Large intestine (tissue), 12 donors: ENCODE data around the gene NUDT4B. TPM values are rescaled to one million over a fixed set of nuclear protein-coding genes. Genes with fewer than 3 reads are reported as not detected.
"Not testable (repeated sequence)": the region's sequence is repeated elsewhere in the genome, so short reads cannot be mapped to it uniquely, and the experiment has no call there.

ENCODE experiments used
- DNase-seq, 2 donors: peaks; one replicate each; pipeline versions ENCODE4 v3.0.0 to v3.0.0-alpha.2; 2013
- H3K27ac ChIP-seq: one replicate; pipeline ENCODE4 v1.5.1; 2013; ENCODE audit warnings: low read length
- H3K27me3 ChIP-seq: 2 replicates; pipeline ENCODE4 v1.6.1; 2013; ENCODE audit warnings: low read length; ENCODE audit not compliant: control insufficient read depth, insufficient read depth
- H3K36me3 ChIP-seq: 2 replicates; pipeline ENCODE4 v1.6.1; 2013; ENCODE audit warnings: low read length; ENCODE audit not compliant: control insufficient read depth, insufficient read depth
- H3K4me1 ChIP-seq: one replicate; pipeline ENCODE4 v1.6.1; 2013; ENCODE audit warnings: low read length; ENCODE audit not compliant: control insufficient read depth, insufficient read depth
- H3K4me3 ChIP-seq: one replicate; pipeline ENCODE4 v1.5.1; 2013; ENCODE audit warnings: low read length
- H3K9me3 ChIP-seq: one replicate; pipeline ENCODE4 v1.6.1; 2013; ENCODE audit warnings: mild to moderate bottlenecking, low read depth, low read length, moderate library complexity; ENCODE audit not compliant: control insufficient read depth
- WGBS: methylation state at CpG from one replicate; pipeline ENCODE4 v1.1.5; 2013; ENCODE audit warnings: low lambda C conversion rate; ENCODE audit not compliant: insufficient coverage; 5-methylcytosine and 5-hydroxymethylcytosine counted together
- long read RNA-seq, 11 donors: transcript quantifications; one replicate each; lab custom pipeline, GENCODE V29; 2026
- polyA plus RNA-seq: library from polyadenylated mRNA; unstranded; fragments of 120-200 nt; gene quantifications from one replicate; pipeline ENCODE4 v1.2.1, GENCODE V29; 2013

NUDT4B gene
- 3.8 TPM for polyA plus RNA-seq
- long read RNA-seq, donor 1, partial matches to known transcripts = 0 of 1 reads
- long read RNA-seq, donor 1, other reads (novel, unspliced or antisense) = 0 of 1 reads
- long read RNA-seq, donor 2, partial matches to known transcripts = 0 of 1 reads
- long read RNA-seq, donor 2, other reads (novel, unspliced or antisense) = 0 of 1 reads
- long read RNA-seq, donor 3 = 0 reads
- long read RNA-seq, donor 4 = 0 reads
- long read RNA-seq, donor 5, partial matches to known transcripts = 0 of 1 reads
- long read RNA-seq, donor 5, other reads (novel, unspliced or antisense) = 0 of 1 reads
- long read RNA-seq, donor 6, partial matches to known transcripts = 0 of 2 reads
- long read RNA-seq, donor 6, other reads (novel, unspliced or antisense) = 0 of 2 reads
- long read RNA-seq, donor 7, partial matches to known transcripts = 0 of 1 reads
- long read RNA-seq, donor 7, other reads (novel, unspliced or antisense) = 0 of 1 reads
- long read RNA-seq, donor 8, partial matches to known transcripts = 0 of 1 reads
- long read RNA-seq, donor 8, other reads (novel, unspliced or antisense) = 0 of 1 reads
- long read RNA-seq, donor 9, partial matches to known transcripts = 0 of 4 reads
- long read RNA-seq, donor 9, other reads (novel, unspliced or antisense) = 0 of 4 reads
- long read RNA-seq, donor 10 = 0 reads
- long read RNA-seq, donor 11, partial matches to known transcripts = 0 of 3 reads
- long read RNA-seq, donor 11, other reads (novel, unspliced or antisense) = 0 of 3 reads

DNA sequence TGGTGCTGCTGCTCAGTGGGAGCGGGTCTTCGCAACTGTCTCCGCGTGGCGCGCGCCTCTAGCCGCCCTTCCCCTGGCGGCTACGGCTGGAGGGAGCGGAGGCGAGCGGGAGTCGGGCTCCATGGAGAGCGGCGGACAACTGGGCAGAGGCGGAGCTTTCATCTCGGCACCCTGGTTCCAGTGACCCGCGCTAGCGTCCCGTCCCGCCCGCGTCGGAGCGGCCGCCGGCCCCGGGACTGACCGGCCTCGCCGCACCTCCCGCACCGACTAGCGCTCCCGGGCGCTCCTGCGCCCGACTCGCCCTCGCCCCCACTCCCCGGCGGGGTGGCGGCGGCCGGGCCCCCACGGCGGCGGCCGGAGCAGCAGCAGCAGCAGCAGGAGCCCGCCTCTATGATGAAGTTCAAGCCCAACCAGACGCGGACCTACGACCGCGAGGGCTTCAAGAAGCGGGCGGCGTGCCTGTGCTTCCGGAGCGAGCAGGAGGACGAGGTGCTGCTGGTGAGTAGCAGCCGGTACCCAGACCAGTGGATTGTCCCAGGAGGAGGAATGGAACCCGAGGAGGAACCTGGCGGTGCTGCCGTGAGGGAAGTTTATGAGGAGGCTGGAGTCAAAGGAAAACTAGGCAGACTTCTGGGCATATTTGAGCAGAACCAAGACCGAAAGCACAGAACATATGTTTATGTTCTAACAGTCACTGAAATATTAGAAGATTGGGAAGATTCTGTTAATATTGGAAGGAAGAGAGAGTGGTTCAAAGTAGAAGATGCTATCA is at the start of gene NUDT4B:
TSS of gene NUDT4B (plus strand) at position 212 of the 772 bp plus-strand sequence. CDS start at position 391, 179 bp downstream.
- not testable (repeated sequence) for H3K4me3 ChIP-seq, DNase-seq, H3K36me3 ChIP-seq, H3K27ac ChIP-seq, H3K27me3 ChIP-seq, H3K9me3 ChIP-seq, H3K4me1 ChIP-seq
- WGBS = no CpG with 5 or more reads among the region's 68 CpGs

DNA sequence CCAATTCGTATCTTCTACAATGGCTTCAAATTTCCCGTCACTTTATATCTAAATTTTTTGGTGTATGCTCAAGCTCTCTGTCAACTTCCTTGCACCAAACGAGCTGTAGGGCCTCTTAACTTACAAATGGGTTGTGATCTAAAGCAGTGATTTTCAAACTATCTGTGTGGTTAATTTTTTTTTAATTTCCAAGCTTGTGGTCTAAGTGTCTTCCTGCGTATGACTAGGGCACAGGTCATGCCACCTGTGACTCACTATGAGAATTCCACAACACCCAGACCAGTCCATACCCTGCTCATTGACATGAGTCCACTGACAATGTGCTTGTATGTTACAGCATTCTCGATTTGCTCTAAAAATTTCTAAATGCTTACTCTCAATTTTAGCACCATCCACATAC is 49.2 kb upstream of the NUDT4B start:
- H3K4me1 ChIP-seq, H3K27ac ChIP-seq, H3K27me3 ChIP-seq, H3K36me3 ChIP-seq, H3K4me3 ChIP-seq, DNase-seq, H3K9me3 ChIP-seq: not testable (repeated sequence)
- WGBS = no CpG with 5 or more reads among the region's 5 CpGs

DNA sequence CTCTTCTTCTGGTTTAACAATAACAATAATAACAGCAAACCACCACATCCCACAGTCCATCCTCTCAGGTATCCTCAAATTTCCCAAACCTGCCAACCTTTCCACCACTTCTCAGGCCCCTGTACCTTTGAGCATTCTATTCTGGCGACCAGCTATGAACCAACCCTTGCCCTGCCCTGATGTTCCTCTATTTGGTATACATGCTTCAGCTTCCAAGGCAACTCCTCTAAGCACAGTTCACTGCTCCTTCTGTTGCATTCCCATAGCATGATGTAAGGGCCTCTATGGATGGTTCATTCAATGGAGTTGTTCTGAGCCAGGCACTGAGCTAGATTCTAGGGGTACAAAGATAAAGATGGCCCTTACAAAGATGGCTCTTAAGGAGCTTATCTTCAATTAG is 46.3 kb upstream of the NUDT4B start:
- H3K27me3 ChIP-seq, H3K4me1 ChIP-seq, H3K4me3 ChIP-seq, H3K36me3 ChIP-seq, H3K9me3 ChIP-seq, H3K27ac ChIP-seq, DNase-seq: not testable (repeated sequence)
- WGBS = no CpG with 5 or more reads among the region's 1 CpG

DNA sequence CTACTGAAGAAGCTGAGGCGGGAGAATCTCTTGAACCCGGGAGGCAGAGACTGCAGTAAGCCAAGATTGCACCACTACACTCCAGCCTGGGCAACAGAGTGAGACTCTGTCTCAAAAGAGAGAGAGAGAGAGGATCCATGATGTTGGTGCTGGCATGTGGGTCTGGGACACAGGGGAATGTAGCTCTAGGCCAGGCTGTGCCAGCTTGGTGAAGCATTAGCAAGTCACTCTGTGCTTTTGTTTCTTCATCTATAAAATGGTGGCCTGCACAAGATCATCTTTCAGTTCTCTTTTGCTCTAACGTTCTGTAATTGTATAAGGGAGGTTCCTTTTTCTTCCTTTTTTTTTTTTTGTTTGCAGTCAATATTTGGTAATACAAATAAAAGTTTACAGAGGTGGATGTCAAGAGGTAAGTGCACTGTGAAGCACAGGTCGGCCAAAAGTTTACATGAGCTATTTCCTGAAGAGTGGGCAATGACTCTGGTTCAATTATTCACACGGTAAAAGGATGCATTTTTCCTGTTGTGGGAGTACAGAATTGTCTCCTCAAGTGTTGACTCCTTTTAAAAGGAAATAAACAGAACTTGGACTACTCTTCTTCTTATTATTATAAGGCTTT is 44.5 kb upstream of the NUDT4B start:
- H3K27me3 ChIP-seq, H3K9me3 ChIP-seq, H3K4me1 ChIP-seq, DNase-seq, H3K4me3 ChIP-seq, H3K27ac ChIP-seq, H3K36me3 ChIP-seq: not testable (repeated sequence)
- no CpG with 5 or more reads among the region's 5 CpGs for WGBS

DNA sequence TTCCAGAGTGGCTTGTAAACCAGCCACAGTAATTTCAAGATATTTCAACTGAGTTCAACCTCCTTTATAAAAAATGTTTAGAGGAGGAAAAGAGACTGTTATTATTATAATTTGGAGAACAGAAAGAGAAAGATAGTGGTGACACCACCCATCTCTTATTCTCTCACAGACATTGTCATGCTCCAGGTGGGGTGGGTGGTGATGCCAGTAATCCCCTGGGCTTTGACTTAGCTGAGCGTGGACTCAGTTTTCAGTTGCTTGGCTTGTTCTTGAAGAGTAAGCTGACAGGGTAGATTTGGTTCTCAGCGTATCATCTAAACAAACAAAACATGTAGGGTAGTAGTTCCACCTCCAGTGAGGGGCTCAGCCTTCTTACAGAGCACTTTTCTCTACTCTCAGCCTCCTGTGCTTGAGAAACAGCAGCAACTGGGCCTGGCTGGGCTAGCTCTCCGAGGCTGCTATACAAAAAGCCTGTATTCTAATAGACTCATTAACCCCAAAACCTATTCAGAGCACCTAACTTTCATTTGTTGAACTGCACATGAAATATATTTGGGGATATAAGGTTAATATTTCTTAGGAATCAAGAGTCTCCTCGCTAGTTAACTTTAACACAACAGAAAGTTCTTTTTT is 43.1 kb upstream of the NUDT4B start:
- not testable (repeated sequence) for H3K4me1 ChIP-seq, H3K27me3 ChIP-seq, H3K9me3 ChIP-seq, H3K4me3 ChIP-seq, H3K27ac ChIP-seq, DNase-seq, H3K36me3 ChIP-seq
- no CpG with 5 or more reads among the region's 4 CpGs for WGBS

DNA sequence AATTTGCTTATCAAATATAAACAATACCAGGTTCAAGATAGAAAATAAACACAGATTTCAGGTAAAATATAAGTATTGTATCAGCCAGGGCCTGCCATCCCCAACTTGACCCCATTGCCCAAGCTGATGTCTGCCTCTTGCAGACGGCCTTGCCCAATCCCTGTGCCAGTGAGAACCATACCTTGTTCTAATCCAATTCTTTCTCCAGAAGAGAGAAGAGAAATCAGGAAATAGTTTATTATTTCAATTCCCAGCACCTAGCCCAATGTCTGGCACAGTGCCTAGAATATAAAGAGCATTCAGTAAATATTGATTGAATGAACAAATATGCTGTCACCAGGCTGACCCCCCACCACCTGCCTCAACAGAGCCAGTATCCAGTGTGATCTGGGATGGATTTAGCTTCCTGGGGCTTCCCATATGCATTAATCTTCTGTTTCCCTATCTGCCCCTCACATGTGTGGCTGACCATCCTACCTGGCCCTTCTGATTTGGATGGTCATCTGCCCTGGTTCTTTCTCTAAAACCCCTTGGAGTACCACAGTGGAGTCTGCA is 39.7 kb upstream of the NUDT4B start:
- not testable (repeated sequence) for H3K36me3 ChIP-seq, H3K9me3 ChIP-seq, H3K4me3 ChIP-seq, H3K4me1 ChIP-seq, H3K27ac ChIP-seq, H3K27me3 ChIP-seq, DNase-seq
- WGBS = no CpG with 5 or more reads among the region's 1 CpG

DNA sequence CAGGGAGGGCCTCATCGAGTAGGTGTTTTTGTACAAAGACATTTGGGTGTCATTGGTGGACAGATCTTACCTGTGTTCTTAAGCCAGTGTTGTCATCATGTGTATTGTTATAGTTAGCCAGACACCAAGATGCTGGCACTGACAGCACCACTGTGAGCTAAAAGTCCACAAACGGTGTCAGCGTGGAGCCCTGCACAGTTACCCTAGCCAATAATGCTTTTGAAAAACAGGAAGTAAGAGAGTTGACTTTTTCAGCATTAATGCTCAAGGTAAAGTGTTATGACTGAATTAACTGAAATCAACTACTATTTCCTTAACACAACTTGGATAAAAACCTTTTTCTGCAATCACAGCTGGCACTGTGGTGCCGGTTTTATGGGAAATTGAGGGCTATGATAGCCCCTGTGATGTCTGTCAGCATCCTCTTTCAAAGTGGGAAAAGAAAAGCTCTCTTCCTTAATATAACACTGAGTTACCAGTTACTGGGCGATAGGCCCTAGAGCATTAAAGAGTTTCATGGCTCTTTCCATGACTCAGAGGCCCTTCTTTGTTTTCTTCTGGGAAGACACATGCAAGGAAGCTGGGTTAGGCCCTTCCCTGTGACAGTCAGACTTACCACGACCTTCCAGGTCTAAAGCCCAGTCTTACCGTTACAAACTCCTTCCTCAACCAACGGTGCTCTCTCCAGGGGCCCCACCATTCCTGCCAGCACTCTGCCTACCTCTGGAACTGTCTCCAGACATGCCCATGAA is 37.6 kb upstream of the NUDT4B start:
- no CpG with 5 or more reads among the region's 8 CpGs for WGBS

DNA sequence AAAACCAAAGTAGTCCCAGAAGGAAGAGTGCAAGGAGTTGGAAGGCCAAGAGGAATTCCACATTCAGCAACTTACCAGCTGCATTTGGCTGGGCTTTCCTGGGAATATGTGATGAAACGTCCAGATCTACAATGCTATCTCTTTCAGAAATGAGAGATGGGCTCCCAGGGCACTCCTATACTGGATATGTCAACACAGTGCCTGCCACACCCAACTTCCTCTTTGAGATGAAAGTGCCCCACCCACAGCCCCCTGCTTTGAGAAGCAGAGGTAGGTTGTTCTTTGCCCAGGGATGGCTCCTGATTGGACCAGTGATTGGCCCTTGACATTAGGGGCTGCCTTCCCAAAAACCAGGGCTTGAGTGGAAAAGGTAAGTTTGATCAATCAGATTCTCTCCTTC is 36.2 kb upstream of the NUDT4B start:
- not testable (repeated sequence) for H3K36me3 ChIP-seq, H3K9me3 ChIP-seq, DNase-seq, H3K4me3 ChIP-seq, H3K4me1 ChIP-seq, H3K27me3 ChIP-seq, H3K27ac ChIP-seq
- WGBS = no CpG with 5 or more reads among the region's 1 CpG

More for the DNA sequence above, 37.6 kb upstream of the NUDT4B start:
- not testable (repeated sequence) for H3K27ac ChIP-seq, H3K27me3 ChIP-seq, H3K36me3 ChIP-seq, DNase-seq, H3K4me1 ChIP-seq, H3K4me3 ChIP-seq, H3K9me3 ChIP-seq

DNA sequence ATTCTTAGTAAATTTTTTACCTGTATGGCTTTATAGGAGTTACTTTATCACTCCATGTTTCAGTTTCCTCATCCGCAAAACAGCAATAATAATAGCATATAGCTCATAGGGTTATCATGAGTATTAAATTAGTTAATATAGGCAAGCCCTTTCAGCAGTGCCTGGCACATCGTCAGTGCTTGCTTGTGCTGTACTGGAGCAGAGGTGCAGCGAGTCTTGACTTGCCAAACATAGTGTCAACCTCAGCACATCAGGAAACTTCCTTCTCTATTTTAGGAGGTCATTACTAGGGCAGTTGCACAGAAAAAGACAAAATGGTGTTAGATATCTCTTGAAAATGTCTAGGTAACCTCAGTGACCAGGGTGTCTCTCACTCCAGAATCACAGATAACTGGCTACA is 33.1 kb upstream of the NUDT4B start:
- H3K9me3 ChIP-seq, H3K27me3 ChIP-seq, DNase-seq, H3K4me1 ChIP-seq, H3K4me3 ChIP-seq, H3K36me3 ChIP-seq, H3K27ac ChIP-seq: not testable (repeated sequence)
- WGBS = no CpG with 5 or more reads among the region's 3 CpGs
